Mammary epithelial cell (primary cell): ENCODE measurements around the gene OTX2.

Source experiments
- EZH2 ChIP-seq: IDR thresholded peaks from 2 replicates; pipeline ENCODE4 v1.6.1; 2012; ENCODE audit warnings: low read length, inconsistent platforms, borderline replicate concordance
- TF ChIP-seq, protein P1 (sequence below), 2 donors: IDR thresholded peaks in 1 of 2; conservative IDR thresholded peaks in 1 of 2; 2 replicates each; pipeline ENCODE4 v1.5.1; 2011 to 2012; ENCODE audit warnings: inconsistent platforms in 2 of 2, low read length in 2 of 2, mild to moderate bottlenecking in 2 of 2, control low read depth in 1 of 2, low read depth in 1 of 2; ENCODE audit not compliant: insufficient read depth in 1 of 2; ENCODE audit errors: extremely low read depth in 1 of 2

DNA sequence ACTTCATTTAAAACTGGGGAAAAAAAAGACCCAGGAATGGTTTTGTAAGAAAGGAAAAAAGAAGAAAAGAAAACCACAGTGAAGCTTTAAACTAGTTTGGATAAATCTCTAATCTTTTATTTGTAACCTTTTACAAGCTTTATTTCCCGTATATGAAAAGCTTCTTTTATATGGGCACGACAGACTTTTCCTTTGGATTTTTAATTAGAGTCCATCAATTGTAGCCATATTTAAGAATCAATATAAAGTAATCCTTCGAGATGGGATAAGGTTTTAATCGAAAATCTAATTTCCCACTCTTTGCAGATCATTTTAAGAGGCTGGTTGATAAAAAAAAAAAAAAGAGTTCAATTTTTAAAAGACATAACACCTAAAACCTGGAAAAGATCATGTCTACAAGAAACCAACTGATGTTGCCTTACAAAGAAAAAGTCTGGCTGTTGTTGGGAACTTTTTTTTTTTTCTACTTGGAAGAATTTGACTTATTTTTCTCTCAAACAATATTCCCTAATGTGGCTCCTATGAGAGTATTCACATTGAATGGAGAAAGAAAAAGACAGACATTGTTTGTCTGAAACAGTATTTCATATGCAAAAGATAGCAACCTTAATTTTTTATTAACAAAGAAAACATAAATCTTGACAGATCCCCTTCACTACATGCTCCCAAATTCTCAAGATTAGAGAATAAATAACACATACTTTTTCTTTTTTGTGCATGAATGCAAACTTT, 4.9 kb upstream of the OTX2 start:
- TF ChIP-seq, protein P1, sequence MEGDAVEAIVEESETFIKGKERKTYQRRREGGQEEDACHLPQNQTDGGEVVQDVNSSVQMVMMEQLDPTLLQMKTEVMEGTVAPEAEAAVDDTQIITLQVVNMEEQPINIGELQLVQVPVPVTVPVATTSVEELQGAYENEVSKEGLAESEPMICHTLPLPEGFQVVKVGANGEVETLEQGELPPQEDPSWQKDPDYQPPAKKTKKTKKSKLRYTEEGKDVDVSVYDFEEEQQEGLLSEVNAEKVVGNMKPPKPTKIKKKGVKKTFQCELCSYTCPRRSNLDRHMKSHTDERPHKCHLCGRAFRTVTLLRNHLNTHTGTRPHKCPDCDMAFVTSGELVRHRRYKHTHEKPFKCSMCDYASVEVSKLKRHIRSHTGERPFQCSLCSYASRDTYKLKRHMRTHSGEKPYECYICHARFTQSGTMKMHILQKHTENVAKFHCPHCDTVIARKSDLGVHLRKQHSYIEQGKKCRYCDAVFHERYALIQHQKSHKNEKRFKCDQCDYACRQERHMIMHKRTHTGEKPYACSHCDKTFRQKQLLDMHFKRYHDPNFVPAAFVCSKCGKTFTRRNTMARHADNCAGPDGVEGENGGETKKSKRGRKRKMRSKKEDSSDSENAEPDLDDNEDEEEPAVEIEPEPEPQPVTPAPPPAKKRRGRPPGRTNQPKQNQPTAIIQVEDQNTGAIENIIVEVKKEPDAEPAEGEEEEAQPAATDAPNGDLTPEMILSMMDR (conservative IDR thresholded peaks at IDR 0.05 in 1 of 2, IDR thresholded peaks at IDR 0.05 in 1 of 2; ENCODE audit: extremely low read depth in 1 of 2, insufficient read depth in 1 of 2, low read depth in 1 of 2, low read length in 2 of 2) = no peak
- TF ChIP-seq EZH2 = no peak
